ENCODE data around the gene PUDP. TPM values are rescaled to one million over a fixed set of nuclear protein-coding genes. Genes with fewer than 3 reads are reported as not detected.

PUDP gene
- total and polyA plus RNA-seq, 3 experiments from 2014 or later: 18.0 to 26.2 (median 23.2) TPM

DNA sequence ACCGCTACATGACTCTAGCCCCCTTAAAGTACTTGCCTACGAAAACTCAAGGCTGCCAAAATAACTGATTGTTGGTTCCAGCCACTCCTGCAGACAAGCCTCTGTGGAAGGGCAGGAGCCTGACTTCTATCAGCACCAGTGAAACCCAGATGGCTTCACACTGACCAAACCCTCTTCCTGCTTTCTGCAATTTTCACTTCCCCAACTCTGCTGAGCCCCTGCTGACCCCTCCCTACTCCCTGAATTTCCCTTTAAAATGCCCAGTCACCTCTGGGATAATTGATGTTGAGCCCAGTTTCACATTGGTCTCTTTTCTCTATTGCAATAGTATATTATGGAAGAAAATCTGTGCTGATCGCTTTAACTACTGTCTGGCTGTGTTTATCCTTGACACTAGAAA lies 62.1 kb downstream of the PUDP start:
- Histone ChIP-seq H3K9me3 (ENCODE audit: low read length) (no peaks in the 10 kb centered on the region), H3K27ac (ENCODE audit: low read depth, low read length) (no peak overlapping the region), H3K36me3 (ENCODE audit: insufficient read depth, low read length) (no peaks in the 10 kb centered on the region), H3K4me3 (ENCODE audit: low read length) (no peak overlapping the region), H3K27me3 (ENCODE audit: insufficient read depth, low read length, poor library complexity, severe bottlenecking) (no peaks in the 10 kb centered on the region), H3K4me1 (ENCODE audit: insufficient read depth, low read length) (peaks cover 34% of the 10 kb centered on the region)
- DNase-seq: no peak
- ChIA-PET CTCF (no interaction called here), POLR2A (no interaction called here)
- no peaks in the 10 kb centered on the region for H3K27me3 Mint-ChIP-seq
- H3K36me3 Mint-ChIP-seq: peaks cover 0 to 2% (median 0%) of the 10 kb centered on the region in 3 donors
- H3K4me1 Mint-ChIP-seq: peaks cover 84 to 94% (median 87%) of the 10 kb centered on the region in 3 donors
- no peaks in the 10 kb centered on the region for H3K9me3 Mint-ChIP-seq
- peak overlapping the region in 7 of 8 donors; percentile 18 to 94 (median 73) for H3K27ac Mint-ChIP-seq
- peak overlapping the region in 4 of 7 donors; percentile 7 to 62 (median 32) for H3K4me3 Mint-ChIP-seq

DNA sequence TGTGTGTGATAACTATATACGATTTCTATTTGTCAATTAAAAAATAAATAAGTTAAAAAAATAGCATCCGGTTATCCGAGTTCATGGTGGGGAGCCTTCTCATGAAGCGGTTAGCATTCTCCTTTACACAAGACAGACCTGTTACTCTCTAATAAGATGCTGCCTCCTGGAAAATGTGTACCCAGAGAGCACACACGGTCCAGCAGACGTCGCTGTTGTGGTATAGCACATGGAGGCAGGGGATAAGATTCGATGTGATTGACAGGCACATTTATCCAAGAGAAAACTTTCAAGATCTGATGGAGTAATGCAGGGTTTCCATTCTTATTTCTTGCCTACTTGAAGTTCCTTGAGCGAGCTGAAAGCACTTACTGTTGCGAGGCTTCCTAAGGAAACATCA lies 63.1 kb downstream of the PUDP start:
- CTCF ChIA-PET: no interaction called here
- H3K4me1 ChIP-seq (ENCODE audit: insufficient read depth, low read length): peaks cover 34% of the 10 kb centered on the region
- peaks cover 84 to 93% (median 85%) of the 10 kb centered on the region in 3 donors for H3K4me1 Mint-ChIP-seq
- H3K27me3 Mint-ChIP-seq: no peaks in the 10 kb centered on the region
- peaks cover 0 to 2% (median 0%) of the 10 kb centered on the region in 3 donors for H3K36me3 Mint-ChIP-seq
- H3K4me3 Mint-ChIP-seq: peak overlapping the region in 2 of 7 donors; percentile 74 to 77
- H3K36me3 ChIP-seq (ENCODE audit: insufficient read depth, low read length): no peaks in the 10 kb centered on the region
- H3K27ac Mint-ChIP-seq: peak overlapping the region in 6 of 8 donors; percentile 18 to 92 (median 89)
- H3K9me3 ChIP-seq (ENCODE audit: low read length): no peaks in the 10 kb centered on the region
- H3K9me3 Mint-ChIP-seq: no peaks in the 10 kb centered on the region
- H3K27me3 ChIP-seq (ENCODE audit: insufficient read depth, low read length, poor library complexity, severe bottlenecking): no peaks in the 10 kb centered on the region
- no peak overlapping the region for H3K4me3 ChIP-seq (ENCODE audit: low read length)
- no peak overlapping the region for H3K27ac ChIP-seq (ENCODE audit: low read depth, low read length)
- DNase-seq: no peak
- POLR2A ChIA-PET: no interaction called here

GRCh38 chrX:7083468-7084396 lies 64.2 kb downstream of the PUDP start:
- H3K4me1 ChIP-seq (ENCODE audit: insufficient read depth, low read length): peaks cover 32% of the 10 kb centered on the region
- peak; percentile 16 to 78 (median 64) for DNase-seq
- H3K27me3 Mint-ChIP-seq: no peaks in the 10 kb centered on the region
- H3K4me3 ChIP-seq (ENCODE audit: low read length): no peak overlapping the region
- no peaks in the 10 kb centered on the region for H3K9me3 ChIP-seq (ENCODE audit: low read length)
- H3K9me3 Mint-ChIP-seq: no peaks in the 10 kb centered on the region
- POLR2A ChIA-PET: no interaction called here
- peak overlapping the region; percentile 56 to 79 (median 74) for H3K4me3 Mint-ChIP-seq
- H3K36me3 ChIP-seq (ENCODE audit: insufficient read depth, low read length): no peaks in the 10 kb centered on the region
- no peak overlapping the region for H3K27ac ChIP-seq (ENCODE audit: low read depth, low read length)
- peak overlapping the region; percentile 85 to 96 (median 92) for H3K27ac Mint-ChIP-seq
- CTCF ChIA-PET: no interaction called here
- no peaks in the 10 kb centered on the region for H3K36me3 Mint-ChIP-seq
- H3K4me1 Mint-ChIP-seq: peaks cover 75 to 86% (median 77%) of the 10 kb centered on the region in 3 donors
- no peaks in the 10 kb centered on the region for H3K27me3 ChIP-seq (ENCODE audit: insufficient read depth, low read length, poor library complexity, severe bottlenecking)

GRCh38 chrX:7083021-7083420 lies 64.9 kb downstream of the PUDP start:
- no peaks in the 10 kb centered on the region for H3K27me3 Mint-ChIP-seq
- H3K27me3 ChIP-seq (ENCODE audit: insufficient read depth, low read length, poor library complexity, severe bottlenecking): no peaks in the 10 kb centered on the region
- peaks cover 26% of the 10 kb centered on the region for H3K4me1 ChIP-seq (ENCODE audit: insufficient read depth, low read length)
- no peaks in the 10 kb centered on the region for H3K36me3 ChIP-seq (ENCODE audit: insufficient read depth, low read length)
- ChIA-PET POLR2A (no interaction called here), CTCF (no interaction called here)
- H3K27ac ChIP-seq (ENCODE audit: low read depth, low read length): no peak overlapping the region
- no peaks in the 10 kb centered on the region for H3K9me3 ChIP-seq (ENCODE audit: low read length)
- H3K4me3 ChIP-seq (ENCODE audit: low read length): no peak overlapping the region
- no peaks in the 10 kb centered on the region for H3K36me3 Mint-ChIP-seq
- H3K27ac Mint-ChIP-seq: peak overlapping the region; percentile 85 to 96 (median 92)
- H3K4me3 Mint-ChIP-seq: peak overlapping the region; percentile 56 to 79 (median 74)
- DNase-seq: no peak
- H3K9me3 Mint-ChIP-seq: no peaks in the 10 kb centered on the region
- peaks cover 68 to 82% (median 70%) of the 10 kb centered on the region in 3 donors for H3K4me1 Mint-ChIP-seq

DNA sequence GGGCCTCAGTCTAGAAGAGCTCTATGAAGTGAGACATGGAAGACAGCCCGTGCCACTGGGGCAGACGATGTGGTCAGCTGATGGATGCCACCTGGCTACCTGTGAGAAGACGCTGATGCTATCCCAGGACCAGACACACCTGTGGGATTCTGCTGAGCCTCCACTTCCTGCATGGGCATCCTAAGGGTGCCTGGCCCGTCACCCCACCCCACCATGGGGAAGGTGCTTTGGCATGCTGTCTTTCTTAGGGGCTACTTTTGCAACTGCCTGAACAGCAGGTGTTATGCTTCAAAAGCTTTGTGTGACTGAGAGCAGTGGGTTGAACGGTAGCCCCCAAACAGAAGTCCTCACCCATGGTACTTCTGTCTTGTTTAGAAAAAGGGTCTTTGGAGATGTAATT lies 65.4 kb downstream of the PUDP start:
- no peaks in the 10 kb centered on the region for H3K9me3 Mint-ChIP-seq
- H3K36me3 Mint-ChIP-seq: peaks cover 0 to 3% (median 0%) of the 10 kb centered on the region in 3 donors
- CTCF ChIA-PET: no interaction called here
- no peak overlapping the region for H3K27ac ChIP-seq (ENCODE audit: low read depth, low read length)
- H3K4me1 ChIP-seq (ENCODE audit: insufficient read depth, low read length): peaks cover 26% of the 10 kb centered on the region
- H3K27me3 ChIP-seq (ENCODE audit: insufficient read depth, low read length, poor library complexity, severe bottlenecking): no peaks in the 10 kb centered on the region
- H3K4me3 Mint-ChIP-seq: peak overlapping the region in 5 of 7 donors; percentile 56 to 79 (median 75)
- peaks cover 65 to 78% (median 67%) of the 10 kb centered on the region in 3 donors for H3K4me1 Mint-ChIP-seq
- H3K27me3 Mint-ChIP-seq: no peaks in the 10 kb centered on the region
- H3K4me3 ChIP-seq (ENCODE audit: low read length): no peak overlapping the region
- POLR2A ChIA-PET: no interaction called here
- no peak for DNase-seq
- H3K36me3 ChIP-seq (ENCODE audit: insufficient read depth, low read length): no peaks in the 10 kb centered on the region
- no peaks in the 10 kb centered on the region for H3K9me3 ChIP-seq (ENCODE audit: low read length)
- H3K27ac Mint-ChIP-seq: peak overlapping the region in 7 of 8 donors; percentile 9 to 93 (median 90)

- H3K9me3 ChIP-seq (ENCODE audit: low read length): no peaks in the 10 kb centered on the region
- H3K27ac Mint-ChIP-seq: peak overlapping the region in 2 of 8 donors; percentile 83 to 85
- peaks cover 0 to 15% (median 10%) of the 10 kb centered on the region in 3 donors for H3K36me3 Mint-ChIP-seq
- no peak overlapping the region for H3K27ac ChIP-seq (ENCODE audit: low read depth, low read length)
- no peak for DNase-seq
- CTCF ChIA-PET: no interaction called here
- peaks cover 23 to 53% (median 39%) of the 10 kb centered on the region in 3 donors for H3K4me1 Mint-ChIP-seq
- no peak overlapping the region for H3K4me3 Mint-ChIP-seq
- no peaks in the 10 kb centered on the region for H3K27me3 Mint-ChIP-seq
- no peaks in the 10 kb centered on the region for H3K36me3 ChIP-seq (ENCODE audit: insufficient read depth, low read length)
- H3K4me3 ChIP-seq (ENCODE audit: low read length): no peak overlapping the region
- POLR2A ChIA-PET: no interaction called here
- peaks cover 17% of the 10 kb centered on the region for H3K4me1 ChIP-seq (ENCODE audit: insufficient read depth, low read length)
- H3K27me3 ChIP-seq (ENCODE audit: insufficient read depth, low read length, poor library complexity, severe bottlenecking): no peaks in the 10 kb centered on the region
- H3K9me3 Mint-ChIP-seq: no peaks in the 10 kb centered on the region
Observed at GRCh38 chrX:7077241-7078230, 70.4 kb downstream of the PUDP start.

DNA sequence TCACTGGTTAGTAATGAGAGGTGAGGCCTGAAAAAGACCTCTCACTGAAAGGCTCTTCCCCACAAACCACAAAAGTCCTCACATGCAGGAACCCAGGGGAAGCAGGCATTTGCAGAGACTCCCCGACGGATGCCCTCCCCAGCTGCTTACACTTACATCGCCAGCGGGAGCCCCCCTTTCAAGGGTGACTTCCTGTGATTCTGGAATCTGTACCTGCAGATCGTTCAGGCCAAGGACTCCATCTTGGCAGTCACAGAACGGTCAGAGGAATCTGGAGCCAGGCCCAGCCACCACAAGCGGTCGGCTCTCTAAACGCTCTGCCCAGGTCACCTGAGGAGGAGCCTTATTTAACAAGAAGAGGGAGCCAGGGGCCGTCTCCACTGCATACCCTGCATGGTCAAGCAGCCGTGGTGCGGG lies 71.7 kb downstream of the PUDP start:
- Histone ChIP-seq H3K4me3 (ENCODE audit: low read length) (no peak overlapping the region), H3K9me3 (ENCODE audit: low read length) (no peaks in the 10 kb centered on the region), H3K27ac (ENCODE audit: low read depth, low read length) (no peak overlapping the region), H3K4me1 (ENCODE audit: insufficient read depth, low read length) (peaks cover 9% of the 10 kb centered on the region), H3K36me3 (ENCODE audit: insufficient read depth, low read length) (no peaks in the 10 kb centered on the region), H3K27me3 (ENCODE audit: insufficient read depth, low read length, poor library complexity, severe bottlenecking) (no peaks in the 10 kb centered on the region)
- Mint-ChIP-seq H3K4me1 (peaks cover 13 to 40% (median 31%) of the 10 kb centered on the region in 3 donors), H3K36me3 (peaks cover 0 to 15% (median 10%) of the 10 kb centered on the region in 3 donors), H3K27me3 (no peaks in the 10 kb centered on the region), H3K9me3 (no peaks in the 10 kb centered on the region), H3K27ac (peak overlapping the region in 1 of 8 donors; percentile 60), H3K4me3 (no peak overlapping the region)
- POLR2A ChIA-PET: no interaction called here
- CTCF ChIA-PET: no interaction called here
- DNase-seq: no peak
